ENCODE results near the gene PWWP2A.

Gene PWWP2A

GRCh38 chr5:160092514-160092913, 26.7 kb downstream of the PWWP2A start:
- Histone ChIP-seq H3K9me2 (ENCODE audit: low read depth, low read length) (no peaks in the 10 kb centered on the region), H3K9me3 (ENCODE audit: low read length) (no peaks in the 10 kb centered on the region), H3K79me2 (ENCODE audit: insufficient read depth, low read length) (no peaks in the 10 kb centered on the region), H3K36me3 (ENCODE audit: insufficient read depth, low read length) (peaks cover 22% of the 10 kb centered on the region), H3K4me2 (ENCODE audit: low read length) (no peak overlapping the region), H3K27ac (ENCODE audit: low read depth, low read length, poor library complexity, severe bottlenecking) (no peak overlapping the region), H3K4me1 (ENCODE audit: insufficient read depth, low read length, severe bottlenecking) (peaks cover 2% of the 10 kb centered on the region), H3K9ac (ENCODE audit: low read length) (no peak overlapping the region), H3K27me3 (ENCODE audit: insufficient read depth, low read length) (no peaks in the 10 kb centered on the region), H3K4me3 (ENCODE audit: low read depth, low read length, poor library complexity, severe bottlenecking) (no peak overlapping the region), H4K20me1 (ENCODE audit: insufficient read depth, low read length) (no peaks in the 10 kb centered on the region), H3F3A (ENCODE audit: insufficient read depth, low read length) (no peaks in the 10 kb centered on the region), H2AFZ (ENCODE audit: low read length) (no peak overlapping the region)
- TF ChIP-seq EZH2 (IDR thresholded peaks at IDR 0.05; ENCODE audit: borderline replicate concordance, low read length), result no peak
- no peak for TF ChIP-seq CTCF (IDR thresholded peaks at IDR 0.05; ENCODE audit: low read length)

DNA sequence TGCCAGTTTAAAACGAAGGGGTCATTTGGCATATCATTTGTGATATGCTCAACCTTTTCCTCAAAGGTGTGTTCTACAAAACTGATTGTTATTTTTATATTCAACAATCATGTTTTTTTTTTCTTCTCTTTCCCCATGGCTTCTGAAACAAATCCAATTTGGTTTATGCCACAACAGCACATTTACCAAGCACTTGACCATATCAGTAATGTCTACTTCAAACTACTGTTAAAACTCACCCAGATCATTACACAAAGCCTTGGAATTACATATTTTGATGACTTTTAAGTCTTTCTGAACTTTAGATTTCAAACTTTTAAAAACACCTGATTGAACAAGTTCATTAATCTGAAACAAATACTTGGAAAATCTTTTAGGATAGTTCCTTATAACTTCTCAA, 29.2 kb downstream of the PWWP2A start:
- peaks cover 22% of the 10 kb centered on the region for H3K36me3 ChIP-seq (ENCODE audit: insufficient read depth, low read length)
- H3K27ac ChIP-seq (ENCODE audit: low read depth, low read length, poor library complexity, severe bottlenecking), result no peak overlapping the region
- H4K20me1 ChIP-seq (ENCODE audit: insufficient read depth, low read length), result no peaks in the 10 kb centered on the region
- no peak for TF ChIP-seq CTCF (IDR thresholded peaks at IDR 0.05; ENCODE audit: low read length)
- TF ChIP-seq EZH2 (IDR thresholded peaks at IDR 0.05; ENCODE audit: borderline replicate concordance, low read length), result no peak
- H3K9me2 ChIP-seq (ENCODE audit: low read depth, low read length), result no peaks in the 10 kb centered on the region
- no peaks in the 10 kb centered on the region for H3F3A ChIP-seq (ENCODE audit: insufficient read depth, low read length)
- H3K79me2 ChIP-seq (ENCODE audit: insufficient read depth, low read length), result no peaks in the 10 kb centered on the region
- no peak overlapping the region for H3K4me2 ChIP-seq (ENCODE audit: low read length)
- H3K27me3 ChIP-seq (ENCODE audit: insufficient read depth, low read length), result no peaks in the 10 kb centered on the region
- no peak overlapping the region for H3K4me3 ChIP-seq (ENCODE audit: low read depth, low read length, poor library complexity, severe bottlenecking)
- no peaks in the 10 kb centered on the region for H3K9me3 ChIP-seq (ENCODE audit: low read length)
- no peak overlapping the region for H3K9ac ChIP-seq (ENCODE audit: low read length)
- H2AFZ ChIP-seq (ENCODE audit: low read length), result no peak overlapping the region
- no peaks in the 10 kb centered on the region for H3K4me1 ChIP-seq (ENCODE audit: insufficient read depth, low read length, severe bottlenecking)

DNA sequence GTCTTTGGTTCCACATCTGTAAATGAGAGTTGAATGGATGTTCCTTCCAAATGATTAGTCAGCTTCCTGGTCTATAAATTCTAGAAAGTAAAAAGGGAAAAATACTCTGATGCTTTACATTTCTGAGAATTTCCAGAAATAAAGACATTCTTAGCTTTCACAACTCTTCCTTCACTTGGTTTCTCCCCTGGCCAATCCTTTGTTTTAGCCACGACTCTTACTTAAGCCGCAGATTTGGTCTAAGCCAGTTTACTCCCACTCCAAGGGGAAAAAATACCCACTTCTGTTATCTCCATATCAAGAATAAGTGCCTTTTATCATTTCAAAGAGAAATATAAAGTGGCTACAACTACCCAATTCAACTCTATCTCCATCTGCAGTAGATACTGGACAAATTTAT, 29.7 kb downstream of the PWWP2A start:
- Histone ChIP-seq H2AFZ (ENCODE audit: low read length) (no peak overlapping the region), H3K4me3 (ENCODE audit: low read depth, low read length, poor library complexity, severe bottlenecking) (no peak overlapping the region), H3K9me2 (ENCODE audit: low read depth, low read length) (no peaks in the 10 kb centered on the region), H3F3A (ENCODE audit: insufficient read depth, low read length) (no peaks in the 10 kb centered on the region), H3K9me3 (ENCODE audit: low read length) (no peaks in the 10 kb centered on the region), H3K9ac (ENCODE audit: low read length) (no peak overlapping the region), H3K36me3 (ENCODE audit: insufficient read depth, low read length) (peaks cover 22% of the 10 kb centered on the region), H3K4me2 (ENCODE audit: low read length) (no peak overlapping the region), H3K27ac (ENCODE audit: low read depth, low read length, poor library complexity, severe bottlenecking) (no peak overlapping the region), H4K20me1 (ENCODE audit: insufficient read depth, low read length) (no peaks in the 10 kb centered on the region), H3K27me3 (ENCODE audit: insufficient read depth, low read length) (no peaks in the 10 kb centered on the region), H3K79me2 (ENCODE audit: insufficient read depth, low read length) (no peaks in the 10 kb centered on the region), H3K4me1 (ENCODE audit: insufficient read depth, low read length, severe bottlenecking) (no peaks in the 10 kb centered on the region)
- TF ChIP-seq CTCF (IDR thresholded peaks at IDR 0.05; ENCODE audit: low read length) (no peak), EZH2 (IDR thresholded peaks at IDR 0.05; ENCODE audit: borderline replicate concordance, low read length) (no peak)
